ENCODE data around the gene AKR1C1. TPM values are rescaled to one million over a fixed set of nuclear protein-coding genes. Genes with fewer than 3 reads are reported as not detected.
A peak's percentile ranks its signal among the peaks of the same experiment; 100 is the strongest.

Gene AKR1C1
- total and polyA plus RNA-seq, 2 of the 13 experiments (the other 11 are each of a cell fraction or from before 2014, with no cell fraction given) = 948 to 2,238 TPM

DNA sequence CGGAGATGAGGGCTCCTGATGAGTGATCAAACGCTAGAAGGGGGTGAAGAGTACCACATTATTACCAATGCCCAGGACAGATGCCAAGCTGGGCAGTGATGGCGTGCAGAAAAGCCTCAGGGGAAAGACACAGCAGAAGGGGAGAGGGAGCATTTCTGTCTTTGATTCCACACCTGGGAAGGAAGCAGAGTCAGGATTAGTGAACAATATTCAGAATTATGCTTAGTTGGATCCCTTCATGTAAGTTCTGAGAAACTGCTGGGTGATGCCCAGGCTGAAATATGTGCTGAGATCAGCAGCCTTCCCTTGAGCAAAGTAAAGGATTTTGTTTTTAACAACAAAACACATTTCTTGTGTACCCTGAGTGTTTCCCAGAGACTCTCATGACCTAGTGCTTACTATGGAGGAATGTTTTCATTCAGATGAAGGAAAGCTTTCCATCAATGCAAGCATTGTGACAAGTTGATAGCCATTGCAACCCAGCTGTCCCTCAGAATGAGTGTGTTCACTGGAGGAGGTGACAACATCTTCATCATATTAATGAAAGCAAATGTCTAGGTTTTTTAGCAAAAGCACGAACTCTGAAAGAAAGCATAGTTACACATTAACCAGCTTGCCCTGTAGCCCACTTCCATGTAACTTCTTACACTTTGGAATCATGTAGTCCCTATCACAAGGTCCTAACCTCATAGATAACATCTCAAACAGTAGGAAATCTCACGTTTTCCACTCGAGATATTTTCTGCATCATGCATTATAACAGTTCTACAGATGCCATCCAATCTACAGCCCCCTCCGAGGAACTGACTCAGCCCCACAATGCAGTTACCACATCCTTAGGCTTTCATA lies 23.8 kb upstream of the AKR1C1 start (continued):
- no peak for TF ChIP-seq SOX6 (IDR thresholded peaks at IDR 0.05)
- TF ChIP-seq SOX6 (CRISPR knock-in tag; IDR thresholded peaks at IDR 0.05) = peak; percentile 74
- TF ChIP-seq, protein P1, sequence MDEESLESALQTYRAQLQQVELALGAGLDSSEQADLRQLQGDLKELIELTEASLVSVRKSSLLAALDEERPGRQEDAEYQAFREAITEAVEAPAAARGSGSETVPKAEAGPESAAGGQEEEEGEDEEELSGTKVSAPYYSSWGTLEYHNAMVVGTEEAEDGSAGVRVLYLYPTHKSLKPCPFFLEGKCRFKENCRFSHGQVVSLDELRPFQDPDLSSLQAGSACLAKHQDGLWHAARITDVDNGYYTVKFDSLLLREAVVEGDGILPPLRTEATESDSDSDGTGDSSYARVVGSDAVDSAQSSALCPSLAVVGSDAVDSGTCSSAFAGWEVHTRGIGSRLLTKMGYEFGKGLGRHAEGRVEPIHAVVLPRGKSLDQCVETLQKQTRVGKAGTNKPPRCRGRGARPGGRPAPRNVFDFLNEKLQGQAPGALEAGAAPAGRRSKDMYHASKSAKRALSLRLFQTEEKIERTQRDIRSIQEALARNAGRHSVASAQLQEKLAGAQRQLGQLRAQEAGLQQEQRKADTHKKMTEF (CRISPR knock-in tag; IDR thresholded peaks at IDR 0.05) = peak; percentile 57; the same call in 1 of the 2 replicates
- peak; percentile 16; the same call in 1 of the 2 replicates for TF ChIP-seq RBFOX2 (IDR thresholded peaks at IDR 0.05; ENCODE audit: low read depth, low read length)
- peak; percentile 50 for TF ChIP-seq CREM (IDR thresholded peaks at IDR 0.05)
- no peak for TF ChIP-seq CREM (CRISPR knock-in tag; IDR thresholded peaks at IDR 0.05)
- peak; percentile 75 to 81 for TF ChIP-seq MAFK (conservative IDR thresholded peaks at IDR 0.05 in 1 of 2, IDR thresholded peaks at IDR 0.05 in 1 of 2; ENCODE audit: low read length in 2 of 2)
- TF ChIP-seq HNF4G (IDR thresholded peaks at IDR 0.05; ENCODE audit: borderline replicate concordance, low read depth, low read length) = peak; percentile 22; the same call in 1 of the 2 replicates
- no peak for TF ChIP-seq HNF4G (CRISPR knock-in tag; IDR thresholded peaks at IDR 0.05; ENCODE audit: borderline replicate concordance, low read depth)
- TF ChIP-seq HNRNPUL1 (IDR thresholded peaks at IDR 0.05; ENCODE audit: low read depth, low read length) = 0 out of 2 replicates have a peak, but pooled peaks have one; percentile 72
- TF ChIP-seq, protein P2, sequence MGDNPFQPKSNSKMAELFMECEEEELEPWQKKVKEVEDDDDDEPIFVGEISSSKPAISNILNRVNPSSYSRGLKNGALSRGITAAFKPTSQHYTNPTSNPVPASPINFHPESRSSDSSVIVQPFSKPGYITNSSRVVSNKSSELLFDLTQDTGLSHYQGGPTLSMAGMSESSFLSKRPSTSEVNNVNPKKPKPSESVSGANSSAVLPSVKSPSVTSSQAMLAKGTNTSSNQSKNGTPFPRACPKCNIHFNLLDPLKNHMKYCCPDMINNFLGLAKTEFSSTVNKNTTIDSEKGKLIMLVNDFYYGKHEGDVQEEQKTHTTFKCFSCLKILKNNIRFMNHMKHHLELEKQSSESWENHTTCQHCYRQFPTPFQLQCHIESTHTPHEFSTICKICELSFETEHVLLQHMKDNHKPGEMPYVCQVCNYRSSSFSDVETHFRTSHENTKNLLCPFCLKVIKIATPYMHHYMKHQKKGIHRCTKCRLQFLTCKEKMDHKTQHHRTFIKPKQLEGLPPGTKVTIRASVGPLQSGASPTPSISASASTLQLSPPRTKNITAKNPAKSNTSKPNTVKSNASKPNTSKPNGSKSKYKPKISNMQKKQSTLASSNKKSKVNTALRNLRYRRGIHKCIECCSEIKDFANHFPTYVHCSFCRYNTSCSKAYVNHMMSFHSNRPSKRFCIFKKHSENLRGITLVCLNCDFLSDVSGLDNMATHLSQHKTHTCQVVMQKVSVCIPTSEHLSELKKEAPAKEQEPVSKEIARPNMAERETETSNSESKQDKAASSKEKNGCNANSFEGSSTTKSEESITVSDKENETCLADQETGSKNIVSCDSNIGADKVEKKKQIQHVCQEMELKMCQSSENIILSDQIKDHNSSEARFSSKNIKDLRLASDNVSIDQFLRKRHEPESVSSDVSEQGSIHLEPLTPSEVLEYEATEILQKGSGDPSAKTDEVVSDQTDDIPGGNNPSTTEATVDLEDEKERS (CRISPR knock-in tag; IDR thresholded peaks at IDR 0.05) = peak; percentile 51; the same call in 1 of the 2 replicates
- peak; percentile 30 for TF ChIP-seq ZNF781 (CRISPR knock-in tag; IDR thresholded peaks at IDR 0.05; ENCODE audit: borderline replicate concordance, not compliant biosample characterization)
- peak; percentile 40; the same call in 1 of the 2 replicates for TF ChIP-seq ZNF792 (CRISPR knock-in tag; IDR thresholded peaks at IDR 0.05)
- TF ChIP-seq POLR2A (IDR thresholded peaks at IDR 0.05; ENCODE audit: insufficient read depth in 1 of 2, low read depth in 2 of 2, low read length in 2 of 2) = peak in 1 of 2 experiments; percentile 51; a peak in 1 of 4 replicates
- TF ChIP-seq SRY (CRISPR knock-in tag; IDR thresholded peaks at IDR 0.05) = no peak
- TF ChIP-seq THYN1 (CRISPR knock-in tag; IDR thresholded peaks at IDR 0.05; ENCODE audit: borderline replicate concordance, low read depth) = no peak; the same call in 1 of the 2 replicates
- peak; percentile 73; the same call in 1 of the 2 replicates for TF ChIP-seq GATA4 (IDR thresholded peaks at IDR 0.05; ENCODE audit: borderline replicate concordance, low read depth)
- TF ChIP-seq, protein P3, sequence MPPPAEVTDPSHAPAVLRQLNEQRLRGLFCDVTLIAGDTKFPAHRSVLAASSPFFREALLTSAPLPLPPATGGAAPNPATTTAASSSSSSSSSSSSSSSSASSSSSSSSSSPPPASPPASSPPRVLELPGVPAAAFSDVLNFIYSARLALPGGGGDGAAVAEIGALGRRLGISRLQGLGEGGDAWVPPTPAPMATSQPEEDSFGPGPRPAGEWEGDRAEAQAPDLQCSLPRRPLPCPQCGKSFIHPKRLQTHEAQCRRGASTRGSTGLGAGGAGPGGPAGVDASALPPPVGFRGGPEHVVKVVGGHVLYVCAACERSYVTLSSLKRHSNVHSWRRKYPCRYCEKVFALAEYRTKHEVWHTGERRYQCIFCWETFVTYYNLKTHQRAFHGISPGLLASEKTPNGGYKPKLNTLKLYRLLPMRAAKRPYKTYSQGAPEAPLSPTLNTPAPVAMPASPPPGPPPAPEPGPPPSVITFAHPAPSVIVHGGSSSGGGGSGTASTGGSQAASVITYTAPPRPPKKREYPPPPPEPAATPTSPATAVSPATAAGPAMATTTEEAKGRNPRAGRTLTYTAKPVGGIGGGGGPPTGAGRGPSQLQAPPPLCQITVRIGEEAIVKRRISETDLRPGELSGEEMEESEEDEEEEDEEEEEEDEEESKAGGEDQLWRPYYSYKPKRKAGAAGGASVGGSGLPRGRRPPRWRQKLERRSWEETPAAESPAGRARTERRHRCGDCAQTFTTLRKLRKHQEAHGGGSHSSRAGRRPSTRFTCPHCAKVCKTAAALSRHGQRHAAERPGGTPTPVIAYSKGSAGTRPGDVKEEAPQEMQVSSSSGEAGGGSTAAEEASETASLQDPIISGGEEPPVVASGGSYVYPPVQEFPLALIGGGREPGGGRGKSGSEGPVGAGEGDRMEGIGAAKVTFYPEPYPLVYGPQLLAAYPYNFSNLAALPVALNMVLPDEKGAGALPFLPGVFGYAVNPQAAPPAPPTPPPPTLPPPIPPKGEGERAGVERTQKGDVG (CRISPR knock-in tag; IDR thresholded peaks at IDR 0.05; ENCODE audit: borderline replicate concordance) = peak; percentile 46; the same call in 1 of the 2 replicates
- TF ChIP-seq SPEN (CRISPR knock-in tag; IDR thresholded peaks at IDR 0.05; ENCODE audit: low read depth) = no peak
- TF ChIP-seq POLR2AphosphoS5 (IDR thresholded peaks at IDR 0.05; ENCODE audit: low read depth, low read length) = no peak
- no peak for TF ChIP-seq NPAS2 (CRISPR knock-in tag; IDR thresholded peaks at IDR 0.05; ENCODE audit: borderline replicate concordance)
- TF ChIP-seq ASH2L (IDR thresholded peaks at IDR 0.05; ENCODE audit: insufficient read length, low read depth, low read length) = peak; percentile 70

All from HepG2 (cell line).